ENCODE results near the gene KCNK16.

Gene KCNK16

DNA sequence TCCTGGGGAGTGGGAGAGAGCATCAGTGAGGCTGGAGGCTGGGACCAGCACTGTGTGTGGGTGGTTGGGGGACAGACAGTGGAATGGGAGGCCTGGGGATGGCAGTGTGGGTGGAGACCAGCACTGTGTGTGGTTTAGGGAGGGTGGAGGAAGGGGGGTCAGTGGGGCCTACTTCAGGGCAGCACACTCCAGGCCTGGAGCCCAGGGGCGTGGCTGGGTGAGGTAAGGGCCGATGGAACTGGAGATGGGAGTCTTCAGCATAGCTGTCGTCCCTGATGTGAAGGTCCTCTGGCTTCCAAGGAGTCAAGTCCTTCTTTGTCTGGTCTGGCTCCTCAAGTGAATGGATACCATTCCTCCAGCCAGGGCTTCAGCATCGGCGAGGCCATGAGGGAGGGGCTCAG is 26.9 kb downstream of the KCNK16 start:
- no peak overlapping the region for H3K27ac ChIP-seq
- H3K4me2 ChIP-seq (ENCODE audit: low read length) = no peak overlapping the region
- H3K9me3 ChIP-seq (ENCODE audit: control insufficient read depth, low read length) = no peaks in the 10 kb centered on the region
- no peaks in the 10 kb centered on the region for H3K4me1 ChIP-seq
- H2AFZ ChIP-seq = no peak overlapping the region
- no peaks in the 10 kb centered on the region for H3K36me3 ChIP-seq (ENCODE audit: control insufficient read depth, insufficient read depth, low read length)
- H3K27me3 ChIP-seq (ENCODE audit: control insufficient read depth, insufficient read depth, low read length) = no peaks in the 10 kb centered on the region
- no peaks in the 10 kb centered on the region for H3K79me2 ChIP-seq
- H3K4me3 ChIP-seq (ENCODE audit: low read depth, low read length) = no peak overlapping the region
- TF ChIP-seq, protein P1, sequence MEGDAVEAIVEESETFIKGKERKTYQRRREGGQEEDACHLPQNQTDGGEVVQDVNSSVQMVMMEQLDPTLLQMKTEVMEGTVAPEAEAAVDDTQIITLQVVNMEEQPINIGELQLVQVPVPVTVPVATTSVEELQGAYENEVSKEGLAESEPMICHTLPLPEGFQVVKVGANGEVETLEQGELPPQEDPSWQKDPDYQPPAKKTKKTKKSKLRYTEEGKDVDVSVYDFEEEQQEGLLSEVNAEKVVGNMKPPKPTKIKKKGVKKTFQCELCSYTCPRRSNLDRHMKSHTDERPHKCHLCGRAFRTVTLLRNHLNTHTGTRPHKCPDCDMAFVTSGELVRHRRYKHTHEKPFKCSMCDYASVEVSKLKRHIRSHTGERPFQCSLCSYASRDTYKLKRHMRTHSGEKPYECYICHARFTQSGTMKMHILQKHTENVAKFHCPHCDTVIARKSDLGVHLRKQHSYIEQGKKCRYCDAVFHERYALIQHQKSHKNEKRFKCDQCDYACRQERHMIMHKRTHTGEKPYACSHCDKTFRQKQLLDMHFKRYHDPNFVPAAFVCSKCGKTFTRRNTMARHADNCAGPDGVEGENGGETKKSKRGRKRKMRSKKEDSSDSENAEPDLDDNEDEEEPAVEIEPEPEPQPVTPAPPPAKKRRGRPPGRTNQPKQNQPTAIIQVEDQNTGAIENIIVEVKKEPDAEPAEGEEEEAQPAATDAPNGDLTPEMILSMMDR (IDR thresholded peaks at IDR 0.05) = no peak
- H3K9ac ChIP-seq = no peak overlapping the region

DNA sequence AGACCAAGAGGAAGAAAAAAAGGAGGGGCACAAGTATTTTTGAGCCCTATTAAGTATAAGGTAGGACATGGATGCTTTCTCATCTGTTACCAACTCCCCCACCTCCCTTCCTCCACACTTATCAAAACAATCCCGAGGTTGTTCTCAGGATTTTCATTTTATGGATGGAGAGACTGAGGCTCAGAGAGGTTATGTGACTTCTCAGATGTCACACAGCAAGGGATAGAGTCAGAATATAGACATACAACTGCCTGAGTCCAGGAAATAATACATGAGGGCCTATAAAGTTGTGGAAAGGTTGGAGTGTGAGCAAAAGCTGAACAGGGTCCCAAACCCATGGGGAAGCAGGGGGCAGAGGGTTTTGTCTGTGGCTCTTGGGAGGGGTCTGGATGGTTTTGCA is 27.6 kb downstream of the KCNK16 start:
- TF ChIP-seq, protein P1 (IDR thresholded peaks at IDR 0.05) = no peak
- Histone ChIP-seq H3K4me1 (no peaks in the 10 kb centered on the region), H3K27ac (no peak overlapping the region), H3K4me2 (ENCODE audit: low read length) (no peak overlapping the region), H3K27me3 (ENCODE audit: control insufficient read depth, insufficient read depth, low read length) (no peaks in the 10 kb centered on the region), H2AFZ (no peak overlapping the region), H3K9ac (no peak overlapping the region), H3K36me3 (ENCODE audit: control insufficient read depth, insufficient read depth, low read length) (no peaks in the 10 kb centered on the region), H3K9me3 (ENCODE audit: control insufficient read depth, low read length) (no peaks in the 10 kb centered on the region), H3K4me3 (ENCODE audit: low read depth, low read length) (no peak overlapping the region), H3K79me2 (no peaks in the 10 kb centered on the region)

DNA sequence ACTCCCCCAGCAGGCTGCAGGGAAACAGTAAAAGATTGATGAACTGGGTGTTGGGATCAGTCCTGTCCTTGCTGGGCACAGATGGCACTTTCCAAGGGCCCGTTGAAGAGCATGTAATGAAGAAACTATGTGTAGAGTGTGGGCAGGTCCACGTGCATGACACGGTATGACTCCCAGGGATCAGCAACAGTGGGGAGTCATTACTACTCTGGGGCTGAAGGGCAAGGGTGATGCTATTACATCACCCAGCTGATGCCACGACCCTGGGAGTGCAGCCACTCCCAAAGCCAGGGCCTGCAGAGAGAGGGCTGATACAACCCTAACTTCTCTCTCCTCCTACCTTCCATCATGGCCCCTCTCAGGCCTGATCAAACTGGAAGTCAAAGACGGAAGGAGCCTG is 28.4 kb downstream of the KCNK16 start:
- Histone ChIP-seq H3K27ac (no peak overlapping the region), H2AFZ (no peak overlapping the region), H3K27me3 (ENCODE audit: control insufficient read depth, insufficient read depth, low read length) (no peaks in the 10 kb centered on the region), H3K4me1 (no peaks in the 10 kb centered on the region), H3K4me2 (ENCODE audit: low read length) (no peak overlapping the region), H3K9ac (no peak overlapping the region), H3K36me3 (ENCODE audit: control insufficient read depth, insufficient read depth, low read length) (no peaks in the 10 kb centered on the region), H3K9me3 (ENCODE audit: control insufficient read depth, low read length) (no peaks in the 10 kb centered on the region), H3K4me3 (ENCODE audit: low read depth, low read length) (no peak overlapping the region), H3K79me2 (no peaks in the 10 kb centered on the region)
- TF ChIP-seq, protein P1 (IDR thresholded peaks at IDR 0.05) = no peak

DNA sequence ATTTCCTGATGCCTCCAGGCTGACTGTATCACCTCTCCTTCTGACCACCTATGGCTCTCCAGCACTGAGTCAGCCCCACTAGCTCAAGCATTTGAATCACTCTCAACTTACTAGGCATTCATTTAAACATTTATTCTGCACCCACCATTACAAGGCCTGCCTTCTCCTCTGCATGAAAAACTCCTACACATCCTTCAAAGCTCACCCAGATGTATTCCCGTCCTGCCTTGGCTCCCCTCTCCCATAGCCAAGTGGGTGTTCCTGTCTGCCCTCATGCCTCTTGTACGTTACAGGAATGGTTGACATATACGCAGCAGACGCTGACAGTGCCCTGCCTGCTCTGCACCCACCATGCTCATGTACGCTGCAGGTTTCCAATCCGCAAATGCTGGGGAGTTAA is 29.9 kb downstream of the KCNK16 start:
- Histone ChIP-seq H3K4me3 (ENCODE audit: low read depth, low read length) (no peak overlapping the region), H3K4me1 (no peaks in the 10 kb centered on the region), H3K9me3 (ENCODE audit: control insufficient read depth, low read length) (no peaks in the 10 kb centered on the region), H3K79me2 (no peaks in the 10 kb centered on the region), H3K27ac (no peak overlapping the region), H3K4me2 (ENCODE audit: low read length) (no peak overlapping the region), H2AFZ (no peak overlapping the region), H3K27me3 (ENCODE audit: control insufficient read depth, insufficient read depth, low read length) (no peaks in the 10 kb centered on the region), H3K9ac (no peak overlapping the region), H3K36me3 (ENCODE audit: control insufficient read depth, insufficient read depth, low read length) (no peaks in the 10 kb centered on the region)
- TF ChIP-seq, protein P1 (IDR thresholded peaks at IDR 0.05) = no peak

DNA sequence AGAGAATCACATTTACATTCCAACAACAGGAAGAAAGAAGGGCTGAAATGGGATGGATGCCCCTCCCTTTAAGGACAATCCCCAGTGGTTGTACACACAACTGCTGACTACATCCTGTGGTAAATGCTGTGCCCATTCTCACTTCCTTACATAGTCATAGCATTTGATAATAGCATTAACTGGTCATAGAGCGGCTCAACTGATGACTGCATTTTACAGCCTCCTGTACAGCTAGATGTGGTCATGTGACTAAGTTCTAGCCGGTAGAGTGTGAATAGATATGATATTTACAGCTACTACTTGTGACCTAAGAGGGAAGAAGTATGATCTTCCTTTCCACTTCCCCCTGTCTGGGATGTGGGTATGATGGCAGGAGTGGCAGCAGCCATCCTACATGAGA is 33.0 kb downstream of the KCNK16 start:
- no peak overlapping the region for H3K9ac ChIP-seq
- TF ChIP-seq, protein P1 (IDR thresholded peaks at IDR 0.05) = no peak
- H3K36me3 ChIP-seq (ENCODE audit: control insufficient read depth, insufficient read depth, low read length) = no peaks in the 10 kb centered on the region
- no peaks in the 10 kb centered on the region for H3K79me2 ChIP-seq
- H3K4me1 ChIP-seq = no peaks in the 10 kb centered on the region
- H3K4me3 ChIP-seq (ENCODE audit: low read depth, low read length) = no peak overlapping the region
- H3K4me2 ChIP-seq (ENCODE audit: low read length) = no peak overlapping the region
- no peak overlapping the region for H3K27ac ChIP-seq
- no peaks in the 10 kb centered on the region for H3K27me3 ChIP-seq (ENCODE audit: control insufficient read depth, insufficient read depth, low read length)
- H2AFZ ChIP-seq = no peak overlapping the region
- no peaks in the 10 kb centered on the region for H3K9me3 ChIP-seq (ENCODE audit: control insufficient read depth, low read length)
